GM19452 (cell line): ENCODE results near the gene EVC2.
"Not testable (repeated sequence)": the region's sequence is repeated elsewhere in the genome, so short reads cannot be mapped to it uniquely, and the experiment has no call there.

Experiments used
- ATAC-seq: cut with Tn5 transposase; IDR thresholded peaks from one replicate; pipeline ENCODE4 v1.9.1; 2021; ENCODE audit not compliant: unreplicated experiment

The EVC2 gene

GRCh38 chr4:5742968-5743367 is 34.6 kb upstream of the EVC2 start:
- no peak for ATAC-seq

GRCh38 chr4:5742388-5742787 is 34.0 kb upstream of the EVC2 start:
- no peak for ATAC-seq

- no peak for ATAC-seq
These were observed 29.7 kb upstream of the EVC2 start for GRCh38 chr4:5738061-5738460.

- no peak for ATAC-seq
These were observed 27.1 kb upstream of the EVC2 start for GRCh38 chr4:5735463-5735862.

DNA sequence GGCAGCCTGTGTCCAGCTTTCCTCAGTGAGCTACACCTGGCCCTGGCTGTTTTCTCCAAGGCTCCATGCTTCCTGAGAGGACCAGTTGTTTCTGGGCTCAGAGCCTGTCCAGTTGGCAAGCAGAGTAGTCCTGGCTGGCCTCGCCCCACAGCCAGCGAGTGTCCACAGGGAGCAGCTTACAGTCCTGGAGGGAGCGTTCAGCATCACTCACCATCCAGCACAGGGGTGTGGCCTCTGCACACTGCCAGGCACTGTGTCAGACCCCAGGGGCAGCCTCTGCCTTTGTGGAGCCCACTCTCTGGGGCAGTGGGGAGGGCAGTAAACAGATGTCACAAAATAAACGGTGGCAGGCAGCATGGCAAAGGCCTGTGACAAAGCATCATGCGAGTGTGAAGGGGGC is 26.5 kb upstream of the EVC2 start:
- ATAC-seq = no peak

GRCh38 chr4:5732158-5732557 is 23.8 kb upstream of the EVC2 start:
- ATAC-seq = no peak

GRCh38 chr4:5730993-5731990 is 22.9 kb upstream of the EVC2 start:
- no peak for ATAC-seq

GRCh38 chr4:5730436-5730835 is 22.1 kb upstream of the EVC2 start:
- ATAC-seq = no peak

- not testable (repeated sequence) for ATAC-seq
These were observed 20.1 kb upstream of the EVC2 start for GRCh38 chr4:5728412-5728811.

GRCh38 chr4:5724377-5724776 is 16.0 kb upstream of the EVC2 start:
- ATAC-seq = no peak

- ATAC-seq = no peak
These were observed 14.0 kb upstream of the EVC2 start for GRCh38 chr4:5722328-5722727.

GRCh38 chr4:5721923-5722322 is 13.6 kb upstream of the EVC2 start:
- no peak for ATAC-seq

GRCh38 chr4:5720980-5721379 is 12.6 kb upstream of the EVC2 start:
- no peak for ATAC-seq

GRCh38 chr4:5720157-5720850 is 11.9 kb upstream of the EVC2 start:
- ATAC-seq = no peak

DNA sequence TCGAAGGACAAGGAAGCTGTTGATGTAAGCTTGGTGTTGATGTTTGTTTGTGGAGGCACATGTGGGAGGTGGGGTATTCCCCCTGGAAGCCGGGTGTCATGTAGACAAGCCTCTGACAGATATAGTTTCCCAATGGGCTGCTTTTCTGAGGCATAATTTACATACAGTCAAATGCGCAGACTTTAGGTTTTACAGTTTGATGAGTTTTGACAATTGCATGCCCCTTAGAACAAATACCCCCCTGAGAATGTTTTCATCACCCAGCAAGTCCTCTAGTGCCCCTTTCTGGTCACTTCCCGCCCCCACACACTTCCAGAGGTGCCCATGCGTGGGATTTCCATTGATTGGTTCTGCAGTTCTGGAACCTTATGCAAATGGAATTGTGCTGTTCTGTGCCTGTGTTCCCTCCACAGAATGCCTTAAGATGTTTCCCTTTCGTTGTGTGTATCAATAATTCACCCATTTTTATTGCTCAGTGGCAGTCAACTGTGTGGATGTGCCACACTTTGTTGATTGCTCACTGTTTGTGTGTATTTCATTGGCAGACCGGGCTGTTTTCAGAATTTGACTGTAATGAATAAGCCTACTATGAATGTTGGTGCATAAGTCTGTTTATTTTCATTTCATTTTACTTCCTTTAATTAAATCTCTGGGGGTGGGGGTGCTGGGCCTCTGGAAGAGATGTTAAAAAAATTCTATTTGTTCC is 11.1 kb upstream of the EVC2 start:
- no peak for ATAC-seq

DNA sequence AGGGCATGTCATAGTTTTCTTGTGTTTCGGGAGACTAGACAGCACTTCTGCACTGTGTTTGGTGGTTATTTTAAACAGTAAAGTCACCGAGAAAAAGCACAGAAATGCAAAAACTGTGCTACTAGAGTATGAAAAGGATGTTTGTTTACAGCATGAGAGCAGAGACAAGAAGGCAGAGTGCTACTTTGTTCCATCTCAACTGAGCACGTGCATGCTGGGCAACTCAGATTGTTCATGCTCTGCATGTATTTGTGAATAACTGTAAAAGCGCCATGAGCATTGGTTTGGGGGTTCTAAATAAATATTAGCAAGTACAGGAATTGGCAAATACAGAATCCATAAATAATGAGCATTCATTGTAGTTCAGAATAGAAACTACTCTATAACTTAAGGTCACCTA is 10.1 kb upstream of the EVC2 start:
- ATAC-seq = no peak

DNA sequence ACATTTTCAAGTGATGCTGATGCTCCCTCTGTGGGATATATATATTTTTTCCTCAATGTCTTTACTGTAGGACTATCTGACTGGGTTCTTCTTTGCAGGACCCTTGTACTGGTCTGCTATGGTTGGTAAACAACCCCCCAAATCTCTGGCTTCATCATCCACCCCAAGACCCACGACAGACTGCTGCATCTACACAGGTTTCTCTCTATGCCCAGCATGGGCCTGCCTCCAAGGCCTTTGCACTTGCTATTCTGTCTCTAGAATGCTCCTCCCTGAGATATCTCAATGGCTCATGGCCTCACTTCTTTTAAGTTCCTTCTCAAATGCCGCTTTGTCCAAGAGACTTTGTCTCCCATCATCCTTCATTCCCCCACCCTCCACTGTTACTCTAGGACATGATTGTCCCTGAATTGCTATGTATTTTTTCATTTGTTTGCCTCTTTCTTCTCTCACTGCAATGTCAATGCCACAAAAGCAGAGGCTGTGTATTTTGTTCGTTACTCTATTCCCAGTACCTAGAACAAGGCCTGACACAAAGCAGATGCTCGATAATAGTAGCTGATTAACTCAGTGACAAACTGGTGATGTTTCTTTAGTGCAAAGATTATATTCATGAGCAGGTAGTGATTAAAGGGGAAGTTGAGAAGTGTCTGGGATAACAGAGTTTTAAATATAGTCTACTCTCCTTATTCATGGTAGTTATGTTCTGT is 9.2 kb upstream of the EVC2 start:
- no peak for ATAC-seq

DNA sequence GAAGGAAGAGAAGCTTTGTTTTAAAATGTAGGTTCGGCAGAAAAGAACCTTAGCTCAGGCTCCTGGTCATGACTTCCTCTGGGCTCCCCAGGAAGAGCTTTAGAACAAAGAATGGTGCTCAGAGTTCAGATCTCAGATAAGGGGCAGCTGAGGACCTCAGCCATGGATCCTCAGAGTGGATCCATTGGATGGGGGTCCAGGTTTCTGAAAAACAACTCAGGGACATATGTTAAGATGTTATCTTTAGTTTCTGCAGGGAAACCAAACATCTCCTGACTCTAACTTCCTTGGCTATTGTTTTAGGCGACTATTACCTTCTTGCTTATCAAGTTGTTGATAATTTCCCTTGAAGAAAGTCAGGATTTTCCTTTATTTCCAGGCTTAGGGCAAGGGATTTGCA is 8.0 kb upstream of the EVC2 start:
- ATAC-seq = no peak

- ATAC-seq = no peak
These were observed 7.0 kb upstream of the EVC2 start for GRCh38 chr4:5715357-5715756.

DNA sequence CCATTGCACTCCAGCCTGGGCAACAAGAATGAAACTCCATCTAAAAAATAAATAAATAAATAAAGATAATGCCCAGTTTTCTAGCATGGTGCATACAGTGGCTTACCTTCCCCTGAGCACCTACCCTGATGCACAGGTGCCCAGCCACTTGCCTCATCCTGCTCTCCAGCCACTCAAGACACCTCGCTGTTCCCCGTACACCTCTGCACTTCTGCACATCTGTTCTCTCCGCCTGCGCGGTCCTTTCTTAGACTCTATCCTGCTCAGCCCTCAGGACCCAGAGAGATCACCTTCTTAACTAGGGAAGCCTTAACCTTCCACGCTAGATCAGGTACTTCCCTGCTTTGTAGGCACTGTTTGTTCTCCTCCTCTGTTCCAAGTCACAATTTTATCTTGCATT is 5.5 kb upstream of the EVC2 start:
- no peak for ATAC-seq

GRCh38 chr4:5712931-5713330 is 4.6 kb upstream of the EVC2 start:
- ATAC-seq = no peak
